Osteoblast (primary cell): ENCODE measurements around the gene ADH1C. TPM values are rescaled to one million over a fixed set of nuclear protein-coding genes. Genes with fewer than 3 reads are reported as not detected.

Experiments
- DNase-seq: peaks from one replicate; pipeline ENCODE4 v3.0.0; 2011; ENCODE audit warnings: low spot score, mixed read lengths; ENCODE audit not compliant: insufficient read length; ENCODE audit errors: missing footprints
- H2AFZ ChIP-seq: 2 replicates; pipeline ENCODE4 v1.6.0; 2011; ENCODE audit warnings: mild to moderate bottlenecking, low read length
- H3K27ac ChIP-seq: 2 replicates; pipeline ENCODE4 v1.5.1; 2011; ENCODE audit warnings: mild to moderate bottlenecking, low read depth, low read length, moderate library complexity
- H3K27me3 ChIP-seq: 2 replicates; pipeline ENCODE4 v1.6.0; 2012; ENCODE audit warnings: mild to moderate bottlenecking, control low read depth, inconsistent platforms, low read length, moderate library complexity; ENCODE audit not compliant: insufficient read depth
- H3K36me3 ChIP-seq: 2 replicates; pipeline ENCODE4 v1.5.1; 2011; ENCODE audit warnings: mild to moderate bottlenecking, low read length, control low read depth, moderate library complexity; ENCODE audit not compliant: insufficient read depth
- H3K4me1 ChIP-seq: 2 replicates; pipeline ENCODE4 v1.5.1; 2011; ENCODE audit warnings: mild to moderate bottlenecking, low read length, control low read depth, moderate library complexity; ENCODE audit not compliant: insufficient read depth
- H3K4me2 ChIP-seq: 2 replicates; pipeline ENCODE4 v1.6.0; 2011; ENCODE audit warnings: mild to moderate bottlenecking, low read length; ENCODE audit not compliant: insufficient read depth
- H3K4me3 ChIP-seq: fragments of 200-600 bp; sonication (generic); 3 replicates; pipeline ENCODE4 v1.5.1; 2012; ENCODE audit warnings: mild to moderate bottlenecking, low read length, inconsistent platforms; ENCODE audit not compliant: insufficient read depth
- H3K79me2 ChIP-seq: 2 replicates; pipeline ENCODE4 v1.6.0; 2012; ENCODE audit warnings: mild to moderate bottlenecking, low read length, control low read depth, inconsistent platforms; ENCODE audit not compliant: insufficient read depth
- H3K9me3 ChIP-seq: 2 replicates; pipeline ENCODE4 v1.5.1; 2011; ENCODE audit warnings: low read depth, low read length, control low read depth
- H4K20me1 ChIP-seq: 2 replicates; pipeline ENCODE4 v1.6.0; 2012; ENCODE audit warnings: mild to moderate bottlenecking, low read length, control low read depth; ENCODE audit not compliant: insufficient read depth
- total RNA-seq: library from RNA; depleted of rRNA; stranded (reverse); fragments of >200 nt; gene quantifications from 2 replicates; pipeline ENCODE4 v1.2.3, GENCODE V29; 2012
- TF ChIP-seq, protein P1 (sequence below): IDR thresholded peaks from 2 replicates; pipeline ENCODE4 v1.5.1; 2011; ENCODE audit warnings: mild to moderate bottlenecking, low read depth, low read length, moderate library complexity; ENCODE audit errors: extremely low read depth

Gene ADH1C
- total RNA-seq, 1 donor = 0.72 TPM

DNA sequence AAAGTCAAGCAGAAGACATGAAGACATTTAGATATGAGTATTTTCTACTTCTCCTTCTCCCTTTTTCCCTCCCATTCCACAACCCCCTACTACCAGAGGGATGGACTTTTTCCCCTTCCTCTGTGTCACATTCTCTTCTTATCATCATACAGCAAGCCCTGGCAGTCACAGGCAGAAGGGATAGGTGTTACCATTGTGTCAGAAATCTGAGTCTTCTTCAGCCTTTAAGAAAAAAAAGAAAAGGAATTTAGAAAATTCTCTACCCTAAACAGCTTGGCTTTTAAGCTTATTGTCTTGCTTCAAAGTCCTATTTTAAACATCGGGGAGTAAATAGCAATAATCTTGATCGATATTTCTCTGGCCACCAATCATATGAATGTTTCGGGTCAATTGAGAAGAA, 30.9 kb upstream of the ADH1C start:
- Histone ChIP-seq H3K79me2 (no peaks in the 10 kb centered on the region), H3K9me3 (no peaks in the 10 kb centered on the region), H3K27ac (peak overlapping the region; percentile 73), H3K36me3 (no peaks in the 10 kb centered on the region), H2AFZ (no peak overlapping the region), H3K27me3 (no peaks in the 10 kb centered on the region), H3K4me3 (no peak overlapping the region), H4K20me1 (no peaks in the 10 kb centered on the region), H3K4me1 (peaks cover 10% of the 10 kb centered on the region), H3K4me2 (no peak overlapping the region)
- TF ChIP-seq, protein P1, sequence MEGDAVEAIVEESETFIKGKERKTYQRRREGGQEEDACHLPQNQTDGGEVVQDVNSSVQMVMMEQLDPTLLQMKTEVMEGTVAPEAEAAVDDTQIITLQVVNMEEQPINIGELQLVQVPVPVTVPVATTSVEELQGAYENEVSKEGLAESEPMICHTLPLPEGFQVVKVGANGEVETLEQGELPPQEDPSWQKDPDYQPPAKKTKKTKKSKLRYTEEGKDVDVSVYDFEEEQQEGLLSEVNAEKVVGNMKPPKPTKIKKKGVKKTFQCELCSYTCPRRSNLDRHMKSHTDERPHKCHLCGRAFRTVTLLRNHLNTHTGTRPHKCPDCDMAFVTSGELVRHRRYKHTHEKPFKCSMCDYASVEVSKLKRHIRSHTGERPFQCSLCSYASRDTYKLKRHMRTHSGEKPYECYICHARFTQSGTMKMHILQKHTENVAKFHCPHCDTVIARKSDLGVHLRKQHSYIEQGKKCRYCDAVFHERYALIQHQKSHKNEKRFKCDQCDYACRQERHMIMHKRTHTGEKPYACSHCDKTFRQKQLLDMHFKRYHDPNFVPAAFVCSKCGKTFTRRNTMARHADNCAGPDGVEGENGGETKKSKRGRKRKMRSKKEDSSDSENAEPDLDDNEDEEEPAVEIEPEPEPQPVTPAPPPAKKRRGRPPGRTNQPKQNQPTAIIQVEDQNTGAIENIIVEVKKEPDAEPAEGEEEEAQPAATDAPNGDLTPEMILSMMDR = no peak
- no peak for DNase-seq

DNA sequence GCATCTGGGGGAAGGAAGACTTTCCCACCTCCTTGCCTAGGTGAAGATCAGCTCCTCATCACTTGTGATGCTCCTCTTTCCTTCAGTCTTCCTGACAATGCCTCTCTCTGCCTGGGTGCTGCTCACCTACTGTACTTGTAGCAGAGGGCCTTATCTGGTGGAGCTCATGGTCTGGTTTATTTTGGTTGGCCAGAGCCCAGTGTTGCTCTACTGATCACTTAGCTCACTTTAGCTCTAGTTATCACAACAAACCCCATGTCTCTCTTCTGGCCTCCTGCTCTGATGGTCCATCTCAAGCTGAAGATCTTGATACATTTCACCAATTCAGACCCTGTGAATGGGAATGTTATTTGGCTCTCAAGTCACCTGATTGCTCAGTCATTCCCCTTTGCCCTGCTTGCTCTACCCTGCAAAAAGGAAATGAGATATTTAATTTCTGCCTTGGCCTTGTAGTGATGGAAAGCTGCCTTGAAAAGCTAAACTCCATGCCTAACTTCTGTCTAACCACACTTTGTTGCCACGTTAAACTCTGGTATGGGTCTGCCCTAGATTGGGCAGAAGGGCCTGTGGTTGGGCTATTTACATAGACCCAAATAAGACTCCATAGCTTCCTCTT, 30.3 kb upstream of the ADH1C start:
- no peak overlapping the region for H3K4me2 ChIP-seq
- no peaks in the 10 kb centered on the region for H4K20me1 ChIP-seq
- no peak overlapping the region for H3K4me3 ChIP-seq
- DNase-seq = no peak
- TF ChIP-seq, protein P1 = no peak
- H3K4me1 ChIP-seq = peaks cover 10% of the 10 kb centered on the region
- H3K79me2 ChIP-seq = no peaks in the 10 kb centered on the region
- H3K9me3 ChIP-seq = no peaks in the 10 kb centered on the region
- no peak overlapping the region for H2AFZ ChIP-seq
- H3K27me3 ChIP-seq = no peaks in the 10 kb centered on the region
- H3K27ac ChIP-seq = no peak overlapping the region
- no peaks in the 10 kb centered on the region for H3K36me3 ChIP-seq

DNA sequence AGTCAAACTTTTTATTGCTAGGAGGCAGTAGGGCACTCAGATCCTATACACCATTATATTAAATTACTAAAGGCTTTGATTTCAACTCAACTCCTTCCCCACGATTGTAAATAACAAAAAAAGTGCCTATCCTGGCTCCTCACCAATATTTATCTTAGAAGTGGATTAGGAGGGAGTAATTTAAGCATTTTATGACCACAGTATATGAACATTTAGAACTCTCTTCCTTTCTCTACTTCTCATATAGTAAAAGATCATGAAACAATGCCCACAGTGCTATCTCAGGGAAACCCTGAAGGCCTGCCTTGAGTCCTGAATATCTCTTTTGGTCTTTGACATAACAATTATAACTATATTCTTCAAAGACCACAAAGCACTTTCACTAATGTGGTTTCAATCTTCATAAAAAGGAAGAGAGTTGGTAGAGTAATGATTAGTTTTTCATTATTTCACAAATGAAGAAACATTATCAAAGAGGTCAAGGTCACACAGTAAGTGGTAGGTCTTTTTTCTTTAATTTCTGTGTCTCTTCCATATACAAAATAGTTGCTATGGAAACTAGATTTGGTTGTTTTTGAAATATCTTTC, 29.1 kb upstream of the ADH1C start:
- H3K27me3 ChIP-seq = no peaks in the 10 kb centered on the region
- H3K27ac ChIP-seq = no peak overlapping the region
- no peaks in the 10 kb centered on the region for H3K79me2 ChIP-seq
- H3K36me3 ChIP-seq = no peaks in the 10 kb centered on the region
- H3K4me2 ChIP-seq = no peak overlapping the region
- no peak overlapping the region for H3K4me3 ChIP-seq
- no peaks in the 10 kb centered on the region for H3K9me3 ChIP-seq
- H3K4me1 ChIP-seq = peaks cover 10% of the 10 kb centered on the region
- no peak for DNase-seq
- no peaks in the 10 kb centered on the region for H4K20me1 ChIP-seq
- H2AFZ ChIP-seq = peak overlapping the region; percentile 7
- TF ChIP-seq, protein P1 = no peak

DNA sequence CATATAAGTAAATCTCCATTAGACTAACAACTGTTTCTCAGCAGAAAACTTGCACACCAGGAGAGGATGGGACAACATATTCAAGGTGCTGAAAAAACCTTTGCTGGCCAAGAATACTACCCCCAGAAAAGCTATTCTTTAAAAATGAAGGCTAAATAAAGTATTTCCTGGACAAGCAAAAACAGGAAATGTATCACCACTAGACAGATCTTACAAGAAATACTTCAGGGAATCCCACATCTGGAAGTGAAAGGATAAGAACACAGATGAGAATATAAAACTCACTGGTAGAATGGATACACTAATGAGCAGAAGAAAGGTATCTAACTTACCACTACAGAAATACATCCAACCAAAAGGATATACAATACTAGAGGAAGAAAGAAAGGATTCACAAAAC, 27.0 kb upstream of the ADH1C start:
- no peak for DNase-seq
- Histone ChIP-seq H3K4me1 (peaks cover 10% of the 10 kb centered on the region), H2AFZ (peak overlapping the region; percentile 39), H3K27me3 (no peaks in the 10 kb centered on the region), H3K4me2 (no peak overlapping the region), H3K4me3 (no peak overlapping the region), H3K36me3 (no peaks in the 10 kb centered on the region), H4K20me1 (no peaks in the 10 kb centered on the region), H3K79me2 (no peaks in the 10 kb centered on the region), H3K27ac (no peak overlapping the region), H3K9me3 (no peaks in the 10 kb centered on the region)
- TF ChIP-seq, protein P1 = no peak
